Right renal pelvis (tissue), 4 donors: ENCODE results near the gene TSPAN14. TPM values are rescaled to one million over a fixed set of nuclear protein-coding genes. Genes with fewer than 3 reads are reported as not detected.
"Not testable (repeated sequence)": the region's sequence is repeated elsewhere in the genome, so short reads cannot be mapped to it uniquely, and the experiment has no call there.

Experiments
- DNase-seq, 4 donors: peaks; one replicate each; pipeline ENCODE4 v3.0.0-alpha.2; 2013; ENCODE audit warnings: low read depth in 4 of 4, low spot score in 3 of 4, missing footprints in 1 of 4
- polyA plus RNA-seq, 4 donors: library from polyadenylated mRNA; unstranded; fragments of 120-200 nt; gene quantifications; one replicate each; pipeline ENCODE4 v1.2.1, GENCODE V29; 2013; ENCODE audit not compliant: insufficient read length in 4 of 4

TSPAN14 gene, protein sequence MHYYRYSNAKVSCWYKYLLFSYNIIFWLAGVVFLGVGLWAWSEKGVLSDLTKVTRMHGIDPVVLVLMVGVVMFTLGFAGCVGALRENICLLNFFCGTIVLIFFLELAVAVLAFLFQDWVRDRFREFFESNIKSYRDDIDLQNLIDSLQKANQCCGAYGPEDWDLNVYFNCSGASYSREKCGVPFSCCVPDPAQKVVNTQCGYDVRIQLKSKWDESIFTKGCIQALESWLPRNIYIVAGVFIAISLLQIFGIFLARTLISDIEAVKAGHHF
- polyA plus RNA-seq = 100 to 1,000 TPM in 1 of 4 donors, 10 to 100 TPM in 3; 91.6 to 102 (median 92.5) TPM

DNA sequence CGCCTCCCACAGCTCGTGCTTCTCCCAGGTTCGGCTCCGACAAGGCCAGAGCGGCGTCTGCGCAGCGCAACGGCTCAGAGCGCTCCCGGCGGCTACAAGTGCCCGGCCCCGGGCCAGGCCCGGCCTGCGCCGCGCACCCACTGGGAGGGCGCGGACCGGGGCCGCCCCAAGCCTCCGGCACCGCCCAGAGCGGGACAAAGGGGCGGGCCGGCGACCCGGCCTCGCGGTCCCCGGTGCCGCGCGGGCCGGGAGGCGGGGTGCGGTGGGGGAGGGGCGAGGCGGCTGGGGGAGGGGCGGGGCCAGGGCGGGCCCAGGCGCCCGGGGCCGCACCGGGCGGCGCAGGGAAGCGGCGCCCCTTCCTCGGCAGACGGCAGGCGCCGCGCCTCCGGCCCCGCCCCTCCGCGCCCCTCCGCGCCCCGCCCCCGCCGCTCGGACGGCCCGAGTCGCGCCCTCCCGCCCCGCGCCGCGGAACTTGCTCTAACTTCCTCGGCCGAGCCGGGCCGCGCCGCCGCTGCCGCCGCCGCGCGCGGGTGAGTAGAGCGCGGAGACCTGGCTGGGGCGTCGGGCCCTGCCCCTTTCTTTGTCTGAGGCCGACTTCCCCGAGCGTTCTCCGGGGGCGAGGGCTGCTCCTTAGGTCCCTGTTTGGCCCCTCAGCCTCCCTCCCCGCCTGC lies at the start of gene TSPAN14:
Gene TSPAN14 (plus strand): TSS at position 469 of the 671 bp plus-strand sequence. CDS start 34,924 bp downstream, outside the sequence.
- peak in 3 of 4 donors; percentile 49 to 60 (median 53) for DNase-seq

DNA sequence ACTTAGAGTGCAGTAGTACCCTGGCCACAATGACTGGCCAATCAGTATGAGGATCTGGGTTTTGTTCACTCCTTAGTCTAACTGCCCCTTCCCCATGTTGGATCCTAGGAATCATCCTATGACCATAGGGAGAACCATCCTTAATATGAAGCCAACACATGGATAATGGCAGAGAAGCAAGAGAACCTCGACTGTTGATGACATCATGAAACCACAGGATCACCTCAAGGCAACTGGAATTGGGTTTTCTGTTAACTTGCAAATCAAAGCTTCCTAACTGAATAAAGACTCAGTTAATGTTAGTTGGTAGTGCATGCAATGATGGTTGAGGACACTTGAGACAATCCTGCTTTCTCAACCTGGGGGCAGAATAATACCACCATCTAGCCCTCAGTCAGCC lies 49.1 kb upstream of the TSPAN14 start:
- no peak for DNase-seq

DNA sequence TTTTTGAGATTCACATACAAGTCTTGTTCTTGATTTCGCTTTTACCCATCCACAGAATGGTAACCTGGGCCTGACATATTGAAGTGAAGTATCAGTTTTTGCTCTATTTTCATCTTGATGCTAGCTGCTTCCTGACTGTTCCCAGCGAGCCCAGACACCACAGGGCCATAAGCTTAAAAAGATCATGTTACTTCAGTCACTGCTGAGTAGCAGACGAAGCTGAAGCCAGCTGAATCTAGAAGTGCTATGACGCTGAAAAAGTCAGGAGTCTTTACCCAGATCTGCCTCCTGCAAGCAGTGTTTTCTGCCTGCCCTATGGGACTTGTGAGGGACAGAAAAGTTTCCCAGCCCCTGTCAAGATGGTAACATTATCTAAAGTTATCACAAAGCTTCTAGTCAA lies 48.5 kb upstream of the TSPAN14 start:
- no peak for DNase-seq

DNA sequence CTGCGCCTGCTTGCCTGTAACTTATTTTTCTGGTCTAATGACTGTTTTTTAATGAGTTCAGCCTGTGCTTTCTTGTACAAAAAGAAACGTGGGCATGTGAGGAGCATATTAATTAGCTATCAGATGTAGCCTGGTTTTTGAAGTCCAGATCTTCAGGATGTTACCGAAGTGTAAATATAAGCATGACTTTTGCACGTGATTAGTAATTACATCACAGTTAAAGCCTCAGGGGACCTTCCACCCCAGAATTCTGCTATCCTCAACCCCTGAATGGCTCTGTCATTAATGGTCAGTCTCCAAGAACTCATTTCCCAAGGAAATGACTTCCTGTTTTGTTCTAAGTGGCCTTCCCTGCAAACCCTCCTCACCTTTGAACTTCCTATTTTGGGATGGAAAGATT lies 47.9 kb upstream of the TSPAN14 start:
- DNase-seq = no peak

DNA sequence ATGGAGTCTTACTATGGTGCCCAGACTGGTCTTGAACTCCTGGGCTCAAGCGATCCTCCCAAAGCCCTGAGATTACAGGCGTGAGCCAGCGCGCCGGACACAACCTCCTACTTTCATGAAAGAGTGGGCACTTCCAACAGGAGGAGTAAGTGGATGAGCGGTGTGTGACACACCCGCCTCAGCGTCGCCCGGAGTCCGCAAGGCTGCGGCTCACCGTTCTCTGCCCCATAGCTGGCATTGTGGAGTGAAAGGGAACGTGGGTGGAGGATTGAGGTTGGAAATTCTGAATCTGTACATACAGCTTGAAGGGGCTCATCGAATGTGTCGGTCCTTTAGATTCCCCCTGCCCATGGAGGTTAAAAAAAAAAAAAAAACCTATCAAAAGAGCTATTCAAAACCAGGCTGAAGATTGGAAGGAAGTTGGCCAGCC lies 46.3 kb upstream of the TSPAN14 start:
- no peak for DNase-seq

DNA sequence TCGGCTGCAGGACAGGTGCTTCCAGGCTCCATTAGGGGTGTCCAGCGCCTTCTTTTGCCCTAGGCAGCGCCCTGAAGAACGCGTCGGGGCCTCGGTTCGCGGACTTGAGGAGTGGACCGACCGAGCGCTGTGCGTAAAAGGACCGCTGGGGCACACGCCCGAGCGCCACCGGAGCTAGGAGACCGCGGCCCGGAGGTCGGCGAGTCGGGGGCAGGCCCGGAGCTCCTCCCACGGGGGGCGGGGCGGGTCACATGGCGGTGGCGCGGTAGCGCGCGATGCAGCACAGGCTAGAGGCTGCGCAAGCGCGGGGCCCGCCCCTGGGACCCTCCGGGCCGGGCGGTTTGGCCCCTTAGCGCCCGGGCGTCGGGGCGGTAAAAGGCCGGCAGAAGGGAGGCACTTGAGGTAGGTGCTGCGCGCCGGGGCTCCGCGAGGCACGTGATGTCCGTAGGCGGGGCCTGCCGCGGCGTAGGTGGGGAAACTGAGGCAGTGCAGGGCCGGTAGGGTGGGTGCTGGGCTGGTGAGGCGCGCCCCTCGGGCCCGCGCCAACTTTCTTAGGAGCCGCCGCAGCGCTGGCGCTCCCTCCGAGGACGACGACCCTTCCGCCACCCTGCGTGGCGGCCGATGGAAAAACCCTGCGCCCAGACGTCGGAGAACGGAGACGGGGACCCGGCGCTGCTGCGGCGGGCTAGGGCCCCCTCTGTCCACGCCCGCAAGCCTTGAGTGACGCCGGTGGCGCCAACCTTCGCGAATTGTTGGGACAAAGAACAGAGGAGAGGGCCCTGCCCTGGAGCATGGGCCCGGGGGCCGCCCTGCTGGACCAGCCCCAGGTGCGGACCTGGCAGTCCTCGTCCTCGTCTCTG lies 45.6 kb upstream of the TSPAN14 start, which contains the start of gene PRXL2A:
Gene PRXL2A (plus strand): TSS at position 310 of the 860 bp plus-strand sequence. CDS start 11,917 bp downstream, outside the sequence.
- DNase-seq = peak in 3 of 4 donors; percentile 76 to 79 (median 77)

DNA sequence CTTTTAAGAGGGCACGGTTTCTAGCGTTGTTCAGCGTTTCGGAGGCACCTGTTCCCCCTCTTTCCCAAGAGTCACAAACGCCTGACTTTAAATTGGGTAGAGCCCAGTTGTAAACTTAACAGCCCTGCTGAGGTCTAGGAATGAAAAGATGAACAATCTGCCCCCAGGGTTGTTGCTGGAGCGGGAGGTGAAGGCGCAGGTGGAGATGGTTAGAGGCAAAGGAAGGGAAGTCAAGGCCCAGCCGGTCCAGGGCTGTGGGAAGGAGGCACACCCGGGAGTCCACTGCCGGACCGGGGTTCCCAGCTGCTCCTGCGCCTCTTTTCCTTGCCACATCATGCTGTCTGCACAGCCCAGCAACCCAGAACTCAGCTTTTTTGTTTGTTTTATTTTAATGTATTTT lies 45.0 kb upstream of the TSPAN14 start:
- no peak for DNase-seq

DNA sequence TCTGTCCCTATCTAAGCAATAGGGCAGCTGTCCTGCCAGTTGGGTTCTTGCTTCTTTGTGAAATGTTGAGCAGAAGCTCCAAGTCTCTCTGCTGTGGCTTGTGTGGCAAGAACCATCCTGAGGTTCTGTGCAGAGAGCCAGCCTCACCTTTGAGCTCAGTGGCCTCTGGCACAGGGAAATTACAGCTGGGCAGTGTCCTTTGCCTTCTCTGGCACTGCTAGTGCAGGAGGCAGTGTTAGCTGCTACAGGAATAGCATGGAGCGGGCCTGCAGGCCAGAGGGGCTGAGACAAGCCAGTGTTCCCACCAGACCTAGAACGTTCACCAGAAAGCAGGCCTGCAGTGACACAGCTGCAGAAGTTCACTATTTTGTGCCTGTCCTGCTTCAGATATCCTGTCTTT lies 44.0 kb upstream of the TSPAN14 start:
- DNase-seq = no peak

DNA sequence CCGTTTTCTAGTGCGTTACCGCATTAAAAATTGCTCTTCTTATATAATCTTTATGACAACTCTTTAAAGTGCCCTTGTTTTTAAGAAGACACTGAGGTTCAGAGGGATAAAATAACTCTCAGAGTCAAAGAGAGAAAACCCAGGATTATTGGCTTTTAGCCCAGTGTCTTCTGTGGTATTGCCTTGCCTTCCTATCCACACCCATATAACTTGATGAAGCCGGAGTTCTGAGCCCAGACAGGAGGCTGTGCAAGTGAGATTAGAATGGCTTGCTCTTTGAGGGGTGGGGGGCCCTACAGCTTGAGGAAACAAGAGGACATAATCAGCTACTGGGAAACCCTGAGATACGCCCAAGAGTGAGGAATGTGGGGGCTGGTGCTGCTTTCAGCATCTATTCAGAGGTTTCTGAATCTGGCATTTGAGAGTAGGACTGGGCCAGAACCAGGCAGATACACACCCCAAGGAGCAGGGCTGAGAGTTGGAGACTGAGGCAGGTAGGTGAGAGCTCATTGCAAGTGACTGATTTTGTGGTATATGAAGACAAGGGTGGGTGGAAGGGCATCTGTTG lies 43.4 kb upstream of the TSPAN14 start:
- no peak for DNase-seq

DNA sequence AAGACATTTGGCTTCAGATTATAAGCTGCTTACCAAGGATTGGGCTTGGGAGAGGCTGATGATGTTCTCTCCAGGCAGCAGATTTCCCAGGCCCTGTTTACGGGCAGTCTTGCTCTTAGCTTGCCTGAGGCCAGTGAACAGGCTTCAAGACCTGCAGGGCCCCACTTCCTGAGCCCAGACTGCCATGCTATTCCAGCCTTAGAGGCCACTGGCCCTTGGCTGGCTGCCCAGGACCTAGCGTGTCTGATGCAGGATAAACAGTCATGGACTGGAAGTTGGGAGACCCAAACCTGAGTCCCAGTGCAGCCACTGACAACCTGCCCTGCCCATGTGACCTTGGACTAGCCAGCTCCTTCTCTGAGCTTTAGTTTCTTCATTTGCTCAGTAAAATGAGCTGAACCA lies 42.8 kb upstream of the TSPAN14 start:
- no peak for DNase-seq

DNA sequence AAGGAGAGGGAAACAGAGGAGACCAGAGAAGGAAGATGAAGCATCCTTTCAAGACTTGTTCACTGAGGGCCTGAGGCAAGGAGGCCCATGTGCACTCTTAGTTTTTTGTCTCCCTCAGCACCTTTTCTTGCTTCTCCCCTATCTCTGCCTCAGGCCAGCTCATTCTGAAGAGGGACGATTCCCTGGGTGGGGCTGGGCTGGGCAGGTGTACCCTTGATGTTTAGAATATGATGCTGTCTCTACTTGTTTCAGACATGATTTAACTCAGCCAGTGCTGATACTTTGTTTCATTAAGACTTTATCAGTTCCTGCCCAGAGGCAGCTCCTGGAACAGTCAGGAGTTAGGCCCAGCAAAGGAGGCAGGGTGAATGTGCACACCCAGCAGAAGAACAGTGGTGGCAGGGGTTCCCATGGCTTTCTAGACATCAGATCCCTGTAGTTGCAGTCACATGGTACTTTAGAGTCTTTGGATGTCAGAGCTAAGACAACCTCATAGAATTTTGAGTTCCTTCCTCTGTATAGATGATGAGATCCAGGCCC lies 42.4 kb upstream of the TSPAN14 start:
- DNase-seq = no peak

DNA sequence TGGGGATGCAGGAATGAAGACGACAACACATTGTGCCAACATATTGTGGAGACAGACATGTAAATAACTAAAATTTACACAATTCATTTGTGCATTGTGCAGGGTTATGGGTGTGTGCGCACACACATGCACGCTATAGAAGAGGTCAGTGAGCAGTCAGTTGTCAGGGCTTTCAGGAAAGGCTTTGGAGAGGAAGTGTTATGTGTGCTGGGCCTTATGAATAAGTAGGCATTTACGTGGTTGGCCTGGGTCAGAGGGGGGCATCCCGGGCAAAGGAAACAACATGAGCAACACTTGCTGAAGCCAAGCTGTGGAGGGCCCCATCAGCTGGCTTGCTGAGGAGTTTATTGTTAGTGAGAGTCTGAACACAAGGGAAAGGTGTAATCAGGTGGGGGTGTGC lies 41.6 kb upstream of the TSPAN14 start:
- DNase-seq = no peak

DNA sequence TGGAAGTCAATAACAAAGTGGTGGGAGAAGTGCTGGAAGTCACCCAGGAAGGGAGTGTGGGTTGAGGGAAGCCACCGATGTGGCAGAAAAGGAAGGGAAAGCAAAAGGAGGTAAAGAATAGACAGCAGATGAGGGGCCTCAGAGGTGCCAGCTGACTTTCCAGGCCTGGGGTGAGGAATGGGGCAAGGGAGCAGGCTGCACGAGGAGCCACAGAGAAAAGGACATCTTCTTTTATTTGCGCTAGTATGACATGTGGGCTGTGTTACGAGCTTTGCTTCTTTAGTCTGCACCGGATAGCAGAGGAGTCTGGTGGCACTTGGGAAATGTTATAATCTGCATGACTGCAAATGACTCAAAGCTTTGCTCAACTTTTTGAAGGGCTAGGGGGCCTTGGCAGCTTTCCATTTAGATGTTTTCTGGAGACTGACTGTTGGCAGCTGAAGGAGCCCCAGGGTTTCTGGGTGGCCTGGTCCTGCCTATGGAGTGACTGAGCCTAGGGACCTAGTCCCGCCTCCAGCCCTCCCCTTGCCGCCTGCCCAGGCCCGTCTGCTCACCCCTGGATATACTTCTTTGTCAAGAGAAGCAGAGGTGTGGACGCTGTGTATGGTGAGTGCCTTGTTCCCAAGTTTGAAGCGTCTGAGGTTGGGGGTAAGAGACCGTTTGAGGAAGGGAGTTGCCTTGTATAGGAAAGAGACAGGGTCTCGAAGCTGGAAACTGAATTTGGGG lies 40.7 kb upstream of the TSPAN14 start:
- no peak for DNase-seq

DNA sequence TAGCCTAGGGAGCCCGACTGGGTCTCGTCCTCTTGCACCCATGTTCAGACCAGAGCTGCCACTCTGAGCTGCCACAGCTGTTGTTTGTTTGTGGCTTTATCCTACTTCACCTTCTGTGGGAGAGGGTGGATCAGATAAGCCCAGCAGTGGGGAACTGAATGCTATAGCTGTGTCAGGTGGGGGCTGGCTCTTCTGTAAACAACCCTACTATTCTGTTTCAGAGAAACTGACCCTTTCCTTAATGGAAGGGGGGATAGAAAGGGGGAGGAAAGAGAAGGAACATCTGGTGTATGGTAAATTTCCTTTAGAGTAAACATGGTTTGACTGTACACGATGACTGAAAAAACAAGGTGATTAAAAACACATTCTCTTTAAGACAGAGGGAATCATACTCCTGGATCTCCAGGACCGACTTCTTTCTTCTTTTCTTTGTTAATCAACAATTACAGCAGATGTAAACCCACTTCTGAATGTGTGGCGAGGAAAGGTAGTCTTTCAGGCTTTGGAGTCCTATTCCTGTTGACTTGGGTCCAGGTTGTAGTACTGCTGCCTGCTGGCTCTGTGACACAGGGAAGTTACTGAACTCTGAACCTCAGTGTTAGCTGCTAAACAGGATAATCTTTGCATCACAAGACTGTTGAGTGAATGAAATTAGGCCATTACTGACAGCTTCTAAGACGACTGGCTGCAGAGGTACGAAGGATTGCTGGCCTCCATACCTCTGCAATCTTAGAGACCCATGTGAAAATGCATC lies 39.8 kb upstream of the TSPAN14 start:
- DNase-seq = peak in 3 of 4 donors; percentile 34 to 77 (median 54)

DNA sequence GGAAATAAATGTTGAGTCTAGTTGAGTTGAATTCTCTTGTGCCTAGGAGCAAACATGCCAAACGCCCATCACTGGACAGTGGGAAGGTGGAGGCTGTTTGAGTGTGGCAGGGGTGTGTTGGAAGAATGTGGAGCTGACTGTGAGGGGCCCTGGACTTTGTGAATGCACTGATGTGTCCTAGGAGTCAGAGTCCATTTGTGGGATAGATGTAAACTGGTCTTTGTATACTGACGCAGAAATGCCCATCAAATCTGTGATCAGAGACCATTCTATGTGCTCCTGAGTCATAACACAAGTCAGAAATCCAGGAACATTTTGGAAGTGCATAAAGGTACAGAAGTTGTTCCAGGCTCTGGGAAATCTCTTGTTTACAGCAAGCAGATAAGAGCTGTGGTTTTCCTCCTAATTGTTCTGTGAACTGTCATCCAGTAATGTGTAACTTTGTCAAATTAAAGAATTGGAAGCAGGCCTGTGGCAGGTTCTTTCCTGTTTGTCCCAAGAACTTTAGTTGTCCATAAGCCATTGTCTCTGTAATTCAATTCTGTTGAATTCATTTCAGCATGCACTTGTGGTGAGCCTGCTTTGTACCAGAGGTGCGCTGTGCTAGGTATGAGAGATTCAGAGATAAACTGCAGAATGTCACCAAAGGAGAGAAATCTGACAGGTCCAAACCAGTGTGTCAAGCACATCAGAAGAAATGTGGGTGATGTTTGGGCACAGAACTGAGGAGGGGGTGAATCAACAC lies 38.2 kb upstream of the TSPAN14 start:
- DNase-seq = no peak

DNA sequence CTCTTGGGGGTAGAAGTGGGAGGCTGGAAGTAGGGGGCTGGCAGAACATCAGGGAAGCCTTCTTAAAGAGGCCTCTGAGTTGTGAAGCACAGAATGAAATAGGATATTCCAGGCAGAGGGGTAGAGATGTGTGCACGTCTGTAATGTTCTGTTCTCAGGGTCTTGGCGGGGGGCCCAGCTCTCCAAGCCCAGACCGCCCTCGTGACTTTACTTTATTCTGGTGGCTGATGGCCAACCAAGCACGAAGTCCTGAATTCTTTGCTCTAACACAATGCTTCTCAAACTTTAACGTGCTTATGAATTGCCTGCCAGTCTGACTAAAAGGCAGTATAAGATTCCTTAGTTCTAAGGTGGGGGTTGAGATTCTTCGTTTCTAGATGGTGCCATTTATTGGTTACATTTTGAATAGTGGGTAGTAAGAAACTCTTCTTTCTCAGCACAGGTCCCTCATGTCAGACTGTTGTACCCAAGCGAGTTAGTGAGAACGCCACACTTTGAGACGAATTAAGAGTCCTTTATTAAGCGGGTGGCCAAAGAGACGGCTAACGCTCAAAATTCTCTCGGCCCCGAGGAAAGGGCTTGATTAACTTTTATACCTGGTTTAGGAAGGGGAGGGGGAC lies 37.5 kb upstream of the TSPAN14 start:
- peak in 2 of 4 donors; percentile 72 to 77 for DNase-seq

DNA sequence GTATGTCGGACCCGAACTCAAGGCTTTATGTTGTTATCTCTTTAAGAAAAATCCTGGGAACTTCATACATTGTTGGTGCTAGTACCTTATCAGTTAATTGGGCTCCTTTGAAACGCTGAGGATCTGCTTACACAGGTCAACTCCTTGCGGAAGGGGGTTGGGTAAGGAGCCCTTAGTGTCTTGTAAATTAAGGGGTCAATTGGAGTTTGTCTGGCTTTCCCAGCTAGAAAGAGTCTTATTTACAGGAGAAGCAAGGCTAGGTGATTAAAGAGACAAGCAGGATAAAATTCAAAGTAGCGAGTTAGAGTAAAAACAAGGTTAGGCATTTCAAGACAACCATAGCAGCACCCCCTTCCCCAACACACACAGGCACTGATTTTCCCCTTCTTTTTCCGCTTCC lies 36.9 kb upstream of the TSPAN14 start:
- DNase-seq = not testable (repeated sequence)
